GM21529 (cell line): Measurements from ENCODE around the gene COQ2.
A peak's percentile ranks its signal among the peaks of the same experiment; 100 is the strongest.

Source experiments
- ATAC-seq: cut with Tn5 transposase; IDR thresholded peaks from one replicate; pipeline ENCODE4 v1.9.1; 2021; ENCODE audit not compliant: unreplicated experiment

The COQ2 gene

GRCh38 chr4:83219344-83220331, 65.0 kb downstream of the COQ2 start:
- peak; percentile 15 for ATAC-seq

- peak; percentile 78 for ATAC-seq
Measured at GRCh38 chr4:83217721-83218522, 66.7 kb downstream of the COQ2 start.

- ATAC-seq: no peak
Measured at GRCh38 chr4:83216959-83217683, 67.5 kb downstream of the COQ2 start.

- no peak for ATAC-seq
Measured at GRCh38 chr4:83214079-83214478, 70.5 kb downstream of the COQ2 start.
